IPS-11a (cell line): ENCODE measurements around the gene SAMD8.
"Not testable (repeated sequence)": the region's sequence is repeated elsewhere in the genome, so short reads cannot be mapped to it uniquely, and the experiment has no call there.

Source experiments
- H3K4me3 ChIP-seq: one replicate; pipeline ENCODE4 v1.5.1; 2013; ENCODE audit warnings: low read depth, low read length, control low read depth

Gene SAMD8

DNA sequence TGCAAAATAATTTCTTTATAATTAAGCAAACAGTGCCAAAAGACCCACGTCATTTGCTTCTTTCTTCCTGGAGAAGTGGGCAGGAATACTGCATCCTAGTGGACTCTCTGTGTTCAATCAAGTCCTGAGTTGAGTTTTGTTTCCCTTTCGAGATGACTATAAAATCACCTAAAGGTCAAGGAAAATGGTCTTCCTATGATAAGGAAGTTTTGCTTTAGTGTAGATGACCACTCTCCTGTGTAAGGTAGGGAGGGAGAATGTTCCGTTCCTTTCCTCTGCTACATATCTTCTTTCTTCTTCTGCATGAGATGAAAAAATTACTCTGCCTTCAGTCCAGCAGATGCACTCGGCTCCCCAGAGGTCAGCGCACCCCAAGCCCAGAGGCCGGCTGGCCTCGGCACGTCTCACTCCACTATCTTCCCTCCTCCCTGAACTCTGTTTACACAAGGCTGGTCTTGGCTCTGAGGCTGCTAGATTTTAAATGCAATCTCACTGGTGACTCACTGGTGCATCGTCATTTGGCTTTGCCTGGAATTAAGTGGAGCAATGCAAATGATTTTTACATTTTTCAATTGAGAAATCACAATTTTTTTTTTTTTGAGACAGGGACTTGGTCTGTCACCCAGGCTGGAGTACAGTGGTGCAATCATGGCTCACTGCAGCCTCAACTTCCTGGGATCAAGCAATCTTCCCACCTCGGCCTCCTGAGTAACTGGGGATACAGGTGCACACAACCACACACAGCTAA lies 80.5 kb downstream of the SAMD8 start:
- H3K4me3 ChIP-seq, result no peak overlapping the region

GRCh38 chr10:75194625-75195024 lies 83.2 kb downstream of the SAMD8 start:
- H3K4me3 ChIP-seq, result not testable (repeated sequence)

- H3K4me3 ChIP-seq, result no peak overlapping the region
Observed at GRCh38 chr10:75195035-75195763, 83.7 kb downstream of the SAMD8 start.

GRCh38 chr10:75197066-75197465 lies 85.6 kb downstream of the SAMD8 start:
- no peak overlapping the region for H3K4me3 ChIP-seq

DNA sequence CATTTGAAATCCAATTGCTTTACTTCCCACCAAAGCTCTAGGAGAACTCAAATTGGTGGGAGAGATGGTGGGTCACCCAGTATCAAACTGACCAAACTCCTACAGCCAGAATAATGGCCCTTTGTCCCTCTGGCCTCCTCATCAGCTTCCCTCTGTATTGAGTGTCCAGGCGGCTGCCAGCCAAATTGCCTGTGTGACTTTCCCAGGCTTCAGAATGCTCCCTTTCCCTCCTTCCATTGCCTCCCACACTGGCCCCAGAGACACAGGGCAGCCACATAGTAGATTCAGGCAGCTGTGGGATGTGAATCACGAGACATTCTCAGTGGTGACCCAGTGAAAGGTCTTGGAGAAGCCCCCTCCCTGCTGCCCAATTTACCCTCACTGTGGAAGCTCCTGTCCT lies 86.5 kb downstream of the SAMD8 start:
- no peak overlapping the region for H3K4me3 ChIP-seq

DNA sequence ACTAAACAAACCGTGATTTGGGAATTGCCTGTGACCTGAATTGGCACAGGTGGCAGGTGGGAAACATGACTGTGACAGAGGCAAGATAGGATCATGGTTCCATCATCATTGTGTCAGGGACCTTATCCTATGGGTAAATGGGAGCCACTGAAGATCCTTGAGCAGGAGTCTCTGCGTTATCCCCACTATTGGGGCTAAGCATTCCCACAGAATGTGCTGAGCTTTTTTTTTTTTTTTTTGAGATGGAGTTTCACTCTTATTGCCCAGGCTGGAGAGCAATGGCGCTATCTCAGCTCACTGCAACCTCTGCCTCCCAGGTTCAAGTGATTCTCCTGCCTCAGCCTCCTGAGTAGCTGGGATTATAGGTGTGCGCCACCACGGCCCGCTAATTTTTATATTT lies 88.5 kb downstream of the SAMD8 start:
- not testable (repeated sequence) for H3K4me3 ChIP-seq

DNA sequence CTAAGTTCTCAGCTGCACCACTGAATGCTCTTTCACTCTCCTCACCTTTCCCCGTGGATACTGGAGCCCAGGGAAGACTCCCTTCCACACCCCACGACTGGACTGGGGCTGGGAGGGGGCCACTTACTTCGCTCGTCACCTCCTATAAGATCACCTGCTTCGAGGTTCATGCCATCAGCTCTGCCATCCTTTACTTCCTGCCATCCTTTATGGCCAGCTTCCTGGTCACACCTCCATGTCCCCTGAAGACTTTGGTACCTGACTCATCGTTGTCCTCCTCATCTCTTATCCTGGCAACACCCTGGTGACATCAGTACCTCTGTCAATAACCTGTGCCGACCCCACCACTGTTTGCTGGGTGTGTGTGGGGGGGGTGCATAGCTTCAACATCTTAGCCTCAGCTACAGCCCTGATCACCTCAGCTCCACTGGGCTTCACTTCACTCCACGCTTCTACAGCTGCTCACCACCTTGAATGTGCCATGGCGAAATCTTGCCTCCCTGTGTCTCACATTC lies 90.4 kb downstream of the SAMD8 start:
- no peak overlapping the region for H3K4me3 ChIP-seq

GRCh38 chr10:75202321-75203045 lies 91.0 kb downstream of the SAMD8 start:
- no peak overlapping the region for H3K4me3 ChIP-seq

- not testable (repeated sequence) for H3K4me3 ChIP-seq
Observed at GRCh38 chr10:75203046-75203620, 91.7 kb downstream of the SAMD8 start.

DNA sequence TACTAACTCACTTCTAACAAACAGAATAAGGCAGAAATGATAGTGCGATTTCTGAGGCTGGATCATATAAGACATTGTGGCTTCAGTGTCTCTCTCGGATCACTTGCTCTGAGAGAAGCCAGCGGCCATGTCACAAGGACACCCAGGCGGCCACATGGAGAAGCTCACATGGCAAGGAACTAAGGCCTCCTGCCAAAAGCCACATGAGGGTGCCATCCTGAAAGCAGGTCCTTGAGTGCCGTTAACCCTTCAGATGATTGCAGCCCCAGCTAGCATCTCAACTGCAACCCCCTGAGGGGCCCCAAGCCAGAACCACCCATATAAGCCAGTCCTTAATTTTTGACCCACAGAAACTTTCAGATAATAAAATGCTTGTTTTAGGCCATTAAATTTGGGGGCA lies 92.3 kb downstream of the SAMD8 start:
- no peak overlapping the region for H3K4me3 ChIP-seq

DNA sequence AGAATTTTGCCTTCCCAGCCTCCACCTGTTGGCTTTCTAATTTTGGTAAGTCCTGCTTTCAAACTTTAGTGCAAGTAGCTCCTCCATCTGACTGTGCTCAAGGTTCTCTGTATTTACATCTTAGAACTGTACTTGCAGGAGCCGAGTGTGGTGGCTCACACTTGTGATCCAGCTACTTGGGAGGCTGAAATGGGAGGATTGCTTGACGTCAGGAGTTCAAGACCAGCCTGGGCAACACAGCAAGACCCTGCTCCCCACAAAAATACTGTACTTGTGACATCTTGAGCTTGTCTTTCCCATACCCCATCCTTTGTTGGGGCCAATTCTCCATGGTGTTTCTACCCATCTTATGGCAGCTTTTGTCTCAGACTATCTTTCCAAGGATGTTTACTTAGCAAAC lies 94.5 kb downstream of the SAMD8 start:
- no peak overlapping the region for H3K4me3 ChIP-seq

GRCh38 chr10:75206638-75207037 lies 95.2 kb downstream of the SAMD8 start:
- H3K4me3 ChIP-seq, result not testable (repeated sequence)

DNA sequence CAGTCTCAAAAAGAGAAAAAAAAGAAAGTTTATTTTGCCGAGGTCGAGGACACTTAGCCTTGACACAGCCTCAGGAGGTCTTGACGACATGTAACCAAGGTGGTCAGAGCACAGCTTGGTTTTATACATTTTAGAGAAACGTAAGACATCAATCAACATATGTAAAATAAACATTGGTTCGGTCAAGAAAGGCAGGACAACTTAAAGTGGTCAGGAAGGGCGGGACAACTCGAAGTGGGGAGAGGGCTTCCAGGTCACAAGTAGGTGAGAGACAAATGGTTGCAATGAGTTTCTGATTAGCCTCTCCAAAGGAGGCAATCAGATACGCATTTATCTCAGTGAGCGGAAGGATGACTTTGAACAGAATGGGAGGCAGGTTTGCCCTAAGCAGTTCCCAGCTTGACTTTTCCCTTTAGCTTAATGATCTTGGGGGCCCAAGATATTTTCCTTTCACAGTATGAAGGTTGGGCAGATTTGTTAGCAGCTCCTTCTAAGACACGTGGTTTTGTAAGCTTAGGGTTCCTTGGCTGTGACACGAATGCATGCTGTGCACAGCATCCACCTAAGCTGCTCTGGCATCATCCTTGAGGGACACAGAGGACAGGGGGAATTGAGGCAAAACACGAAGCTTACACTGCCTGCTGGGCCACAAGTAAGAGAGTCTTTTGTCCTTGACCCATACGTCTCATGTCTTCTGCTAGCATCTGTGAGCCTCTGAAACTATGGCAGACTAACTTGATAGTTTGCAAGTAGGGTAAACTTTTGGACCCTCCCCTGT lies 95.8 kb downstream of the SAMD8 start:
- H3K4me3 ChIP-seq, result no peak overlapping the region

DNA sequence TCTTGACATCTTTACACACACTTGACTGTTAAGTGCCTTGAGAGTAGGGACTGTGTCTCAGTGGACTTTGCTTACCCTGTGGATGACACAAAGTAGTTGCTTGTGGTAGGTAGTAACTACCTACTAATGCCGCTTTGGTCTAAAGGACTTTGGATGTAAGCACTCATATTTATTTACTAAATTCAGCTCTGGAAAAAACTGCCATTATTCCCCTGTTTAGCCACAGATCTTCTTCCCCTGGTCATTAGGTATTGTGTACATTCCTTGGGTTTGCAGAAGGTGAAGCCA lies 96.3 kb downstream of the SAMD8 start:
- H3K4me3 ChIP-seq, result no peak overlapping the region

- no peak overlapping the region for H3K4me3 ChIP-seq
Observed at GRCh38 chr10:75208181-75208580, 96.7 kb downstream of the SAMD8 start.

GRCh38 chr10:75209086-75209920 lies 97.8 kb downstream of the SAMD8 start:
- H3K4me3 ChIP-seq, result peak overlapping the region; percentile 68

GRCh38 chr10:75209921-75210281 lies 98.4 kb downstream of the SAMD8 start:
- peak overlapping the region; percentile 68 for H3K4me3 ChIP-seq

GRCh38 chr10:75210282-75211006 lies 99.0 kb downstream of the SAMD8 start, which contains the start of gene VDAC2:
Gene VDAC2 (plus strand): TSS chr10:75210796. CDS start chr10:75211159, 363 bp downstream.
- H3K4me3 ChIP-seq, result peak within 1 kb of the TSS; percentile 68
